Heart right ventricle (tissue), 16 donors: ENCODE data around the gene SRPK3. TPM values are rescaled to one million over a fixed set of nuclear protein-coding genes. Genes with fewer than 3 reads are reported as not detected.

Experiments used
- ATAC-seq, 8 donors: fragments of 200-7000 bp; cut with Tn5 transposase; one replicate each; pipeline ENCODE4 v1.9.1; 2020; ENCODE audit warnings: mild to moderate bottlenecking in 8 of 8, moderate library complexity in 8 of 8, moderate number of reproducible peaks in 1 of 8
- DNase-seq, 2 donors: peaks; one replicate each; pipeline ENCODE4 v3.0.0-alpha.2; 2020
- H3K27ac ChIP-seq, 10 donors: fragments of 200-600 bp; sonication (generic) in 2 of 10; one replicate each; pipeline versions ENCODE4 v1.5.0 to v1.8.0; 2020 to 2022; ENCODE audit warnings: mild to moderate bottlenecking in 3 of 10
- H3K27me3 ChIP-seq, 7 donors: fragments of 200-600 bp; one replicate each; pipeline ENCODE4 v1.8.0; 2021 to 2022; ENCODE audit warnings: mild to moderate bottlenecking in 2 of 7
- H3K36me3 ChIP-seq, 9 donors: fragments of 200-600 bp; sonication (generic) in 1 of 9; one replicate each; pipeline versions ENCODE4 v1.5.0 to v1.8.0; 2020 to 2022; ENCODE audit warnings: mild to moderate bottlenecking in 2 of 9
- H3K4me1 ChIP-seq, 9 donors: fragments of 200-600 bp; sonication (generic) in 1 of 9; one replicate each; pipeline versions ENCODE4 v1.5.0 to v1.8.0; 2020 to 2022; ENCODE audit warnings: mild to moderate bottlenecking in 4 of 9
- H3K4me3 ChIP-seq, 10 donors: fragments of 200-600 bp; sonication (generic) in 2 of 10; one replicate each; pipeline versions ENCODE4 v1.5.0 to v1.8.0; 2020 to 2022; ENCODE audit warnings: mild to moderate bottlenecking in 7 of 10, moderate library complexity in 2 of 10
- H3K9me3 ChIP-seq, 11 donors: fragments of 200-600 bp in 10 of 11; sonication (generic) in 2 of 11; one replicate each; pipeline versions ENCODE4 v1.5.0 to v1.8.0; 2013 to 2022; ENCODE audit warnings: mild to moderate bottlenecking in 2 of 11, control low read depth in 1 of 11, moderate library complexity in 1 of 11
- CTCF ChIP-seq, 9 donors: fragments of 200-600 bp; sonication (generic) in 2 of 9; IDR thresholded peaks; one replicate each; pipeline versions ENCODE4 v1.5.0 to v1.8.0; 2021 to 2022; ENCODE audit warnings: antibody characterized with exemption in 9 of 9, mild to moderate bottlenecking in 5 of 9, moderate library complexity in 1 of 9
- WGBS, 2 donors: extraction: QIAGEN DNeasy Blood & Tissue Kit; methylation state at CpG; one replicate each; pipeline ENCODE4 v1.1.7; 2013; ENCODE audit warnings: inconsistent platforms in 1 of 2; 5-methylcytosine and 5-hydroxymethylcytosine counted together
- intact Hi-C, 10 donors: fragments of 100-400 bp; cut with DNase I; formaldehyde crosslinking; loops; one replicate each; pipeline versions ENCODE4 v1.11.1 to v1.14.2; 2022
- polyA plus RNA-seq, 2 donors: library from polyadenylated mRNA; stranded (reverse); fragments of 200-250 nt; gene quantifications; one replicate each; pipeline ENCODE4 v1.2.3, GENCODE V29; 2013
- total RNA-seq, 10 donors: library from RNA; stranded (reverse); fragmentation: NEBNext Ultra II Directional in 3 of 10; extraction: Animal tissue kit (Norgen Biotek cat#: 25700) in 3 of 10; gene quantifications; one replicate each; pipeline versions ENCODE4 v1.2.1 to v1.2.4, GENCODE V29; 2021 to 2023
- donor health status: Arrhythmogenic right ventricular cardiomyopathy.
- donor health status: ischemic (EF 13 %, LVEDD 7.1; RV severe dilation, severe dysfunction).
- donor health status: healthy with polysubstance abuse.
- donor health status: DM: no; HTN: yes; CAD: no.
- donor health status: DM: no; HTN: no; CAD: no.
- donor health status: ischemic (EF 25% LVEDD 6.9; RV normal size, moderate dysfunction).
- donor health status: ischemic (EF 25% LVEDD 5.7; RV mildly dilated, moderate dysfunction).
- donor health status: healthy.
- donor health status: DM: yes; HTN: yes; CAD: no.
- donor health status: Ischemic cardiomyopathy.
- donor health status: ischemic (EF 35%, LVEDD 5.7; RV mildly dilated, moderate dysfunction).
- donor health status: nonischemic (EF 11% LVEDD 7.7; RV severe dilation, severe dysfunction).
- donor health status: DM: yes; HTN: yes; CAD: no.
- donor health status: PGD.
- donor health status: ischemic (EF 29% LVEDD 5.4; RV normal size, mild dysfunction).
- donor health status: nonischemic (EF 23%, LVEDD 6.1; RV moderate dilation, normal function).

The SRPK3 gene
- total and polyA plus RNA-seq, 12 donors, result 9.9 to 52.7 (median 44.8) TPM

- Histone ChIP-seq H3K4me3 (no peak overlapping the region), H3K36me3 (peaks cover 0 to 35% (median 0%) of the 10 kb centered on the region in 9 donors), H3K9me3 (peaks cover 0 to 4% (median 0%) of the 10 kb centered on the region in 11 donors), H3K4me1 (peaks cover 0 to 8% (median 0%) of the 10 kb centered on the region in 9 donors), H3K27ac (no peak overlapping the region), H3K27me3 (no peaks in the 10 kb centered on the region)
- no peak for ATAC-seq
- intact Hi-C loops, result no loop called here
- no peak for TF ChIP-seq CTCF (IDR thresholded peaks at IDR 0.05)
- DNase-seq, result no peak
- WGBS, 2 donors, result 89 to 91% methylated on average over 18 to 30 of the region's 30 CpGs
Observed at GRCh38 chrX:153736071-153736820, 44.6 kb upstream of the SRPK3 start.

GRCh38 chrX:153736871-153737441 is 43.9 kb upstream of the SRPK3 start:
- H3K4me1 ChIP-seq, result peaks cover 0 to 5% (median 0%) of the 10 kb centered on the region in 9 donors
- intact Hi-C loops, result no loop called here
- DNase-seq (no peak), ATAC-seq (no peak)
- no peak overlapping the region for H3K27ac ChIP-seq
- 82 to 86% methylated on average over 10 to 15 of the region's 15 CpGs for WGBS, 2 donors
- no peaks in the 10 kb centered on the region for H3K27me3 ChIP-seq
- H3K36me3 ChIP-seq, result peaks cover 0 to 35% (median 0%) of the 10 kb centered on the region in 9 donors
- TF ChIP-seq CTCF (IDR thresholded peaks at IDR 0.05), result no peak
- no peaks in the 10 kb centered on the region for H3K9me3 ChIP-seq
- no peak overlapping the region for H3K4me3 ChIP-seq

GRCh38 chrX:153738056-153738605 is 42.7 kb upstream of the SRPK3 start:
- no peak overlapping the region for H3K27ac ChIP-seq
- 97 to 98% methylated on average over 17 to 24 of the region's 27 CpGs for WGBS, 2 donors
- no peaks in the 10 kb centered on the region for H3K9me3 ChIP-seq
- DNase-seq (no peak), ATAC-seq (no peak)
- no peaks in the 10 kb centered on the region for H3K4me1 ChIP-seq
- H3K4me3 ChIP-seq, result no peak overlapping the region
- peaks cover 0 to 35% (median 0%) of the 10 kb centered on the region in 9 donors for H3K36me3 ChIP-seq
- intact Hi-C loops, result no loop called here
- TF ChIP-seq CTCF (IDR thresholded peaks at IDR 0.05), result no peak
- H3K27me3 ChIP-seq, result no peaks in the 10 kb centered on the region

GRCh38 chrX:153739754-153740486 is 40.9 kb upstream of the SRPK3 start:
- H3K9me3 ChIP-seq, result no peaks in the 10 kb centered on the region
- no peak for DNase-seq
- H3K4me1 ChIP-seq, result peaks cover 0 to 6% (median 0%) of the 10 kb centered on the region in 9 donors
- 91 to 92% methylated on average over 27 to 29 of the region's 29 CpGs for WGBS, 2 donors
- peak in 2 of 8 donors; percentile 23 to 31 for ATAC-seq
- H3K36me3 ChIP-seq, result peaks cover 0 to 32% (median 0%) of the 10 kb centered on the region in 9 donors
- intact Hi-C loops, result no loop called here
- no peak for TF ChIP-seq CTCF (IDR thresholded peaks at IDR 0.05)
- H3K27ac ChIP-seq, result no peak overlapping the region
- H3K4me3 ChIP-seq, result no peak overlapping the region
- peaks cover 0 to 8% (median 0%) of the 10 kb centered on the region in 7 donors for H3K27me3 ChIP-seq
